G401 (cell line): ENCODE results near the gene ADSS2. TPM values are rescaled to one million over a fixed set of nuclear protein-coding genes. Genes with fewer than 3 reads are reported as not detected.
"Not testable (repeated sequence)": the region's sequence is repeated elsewhere in the genome, so short reads cannot be mapped to it uniquely, and the experiment has no call there.

Experiments
- DNase-seq: peaks from one replicate; pipeline ENCODE4 v3.0.0-alpha.2; 2015; ENCODE audit warnings: low spot score
- in situ Hi-C: cut with HindIII; loops from 2 replicates; pipeline ENCODE4 v1.10.0; 2016; ENCODE audit warnings: low sequenced_read_pairs, mixed read lengths
- total RNA-seq: library from RNA; depleted of rRNA; stranded (reverse); fragments of >200 nt; shearing (Covaris generic); gene quantifications from 2 replicates; pipeline ENCODE4 v1.2.3, GENCODE V29; 2014

ADSS2 gene
- total RNA-seq, 1 experiment from 2014 or later, result 52.0 TPM

DNA sequence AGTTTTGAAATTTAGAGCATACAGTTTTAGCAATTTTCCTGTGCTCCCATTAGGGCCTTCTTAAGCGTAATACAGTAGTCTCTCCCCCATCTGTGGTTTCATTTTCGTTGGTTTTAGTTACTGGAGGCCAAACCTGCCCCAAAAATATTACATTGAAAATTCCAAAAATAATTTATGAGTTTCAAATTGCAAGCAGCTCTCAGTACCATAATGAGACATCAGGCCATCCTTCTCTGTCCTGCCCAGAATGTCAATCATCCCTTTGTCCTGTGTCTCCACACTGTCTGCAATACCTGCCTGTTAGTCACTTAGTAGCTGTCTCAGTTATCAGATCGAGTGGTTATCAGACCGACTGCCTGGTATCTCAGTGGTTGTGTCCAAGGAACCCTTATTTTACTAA lies 45.4 kb downstream of the ADSS2 start:
- in situ Hi-C loops, result no loop called here
- DNase-seq, result no peak

DNA sequence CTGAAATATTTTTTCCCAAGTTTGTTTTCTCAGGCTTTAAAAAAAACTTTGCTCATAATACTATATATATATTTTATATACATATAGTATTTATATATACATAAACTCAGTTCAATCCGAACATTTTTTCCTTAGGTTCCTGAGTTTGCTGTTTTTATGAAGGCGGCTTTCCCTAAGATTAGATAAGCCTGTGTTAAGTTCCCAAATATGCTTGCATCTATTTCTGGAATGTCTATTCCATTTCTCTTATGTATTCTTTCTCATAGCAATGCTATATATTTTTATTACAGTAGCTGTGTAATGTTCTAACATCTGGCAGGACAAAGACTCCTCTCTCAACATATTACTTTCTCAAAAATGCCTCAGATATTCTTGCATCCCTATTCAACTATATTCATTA lies 45.9 kb downstream of the ADSS2 start:
- in situ Hi-C loops, result no loop called here
- DNase-seq, result no peak

DNA sequence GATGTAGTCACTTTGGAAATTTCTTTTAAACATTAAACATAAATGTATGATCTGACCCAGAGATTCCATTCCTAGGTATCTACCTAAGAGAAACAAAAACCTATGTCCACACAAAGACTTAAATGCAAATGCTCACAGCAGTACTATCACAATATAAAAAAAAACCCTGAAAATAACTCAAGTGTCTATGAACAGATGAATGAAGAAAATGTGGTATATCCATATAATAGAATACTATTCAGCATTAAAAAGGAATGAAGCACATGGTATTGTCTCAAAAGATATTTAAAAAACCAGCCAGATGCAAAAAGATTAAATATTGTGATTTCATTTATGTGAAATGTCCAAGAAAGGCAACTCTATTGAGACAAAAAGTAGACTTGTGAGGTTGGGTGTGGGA lies 48.3 kb downstream of the ADSS2 start:
- in situ Hi-C loops, result no loop called here
- DNase-seq, result no peak

DNA sequence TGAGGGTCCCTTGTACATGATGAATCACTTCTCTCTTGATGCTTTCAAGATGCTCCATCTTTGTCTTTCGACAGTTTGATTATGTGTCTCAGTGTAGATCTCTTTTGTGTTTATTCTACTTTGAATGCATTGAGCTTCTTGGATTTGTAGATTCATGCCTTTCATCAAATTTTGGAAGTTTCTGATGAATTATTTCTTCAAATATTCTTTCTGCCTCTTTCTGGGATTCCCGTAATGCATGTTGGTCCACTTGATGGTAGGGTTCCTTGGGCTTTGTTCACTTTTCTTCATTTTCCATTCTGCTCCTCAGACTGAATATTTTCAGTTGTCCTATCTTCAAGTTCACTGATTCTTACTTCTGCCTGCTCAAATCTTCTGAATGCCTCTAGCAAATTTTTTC lies 50.7 kb downstream of the ADSS2 start:
- DNase-seq, result no peak
- in situ Hi-C loops, result no loop called here

DNA sequence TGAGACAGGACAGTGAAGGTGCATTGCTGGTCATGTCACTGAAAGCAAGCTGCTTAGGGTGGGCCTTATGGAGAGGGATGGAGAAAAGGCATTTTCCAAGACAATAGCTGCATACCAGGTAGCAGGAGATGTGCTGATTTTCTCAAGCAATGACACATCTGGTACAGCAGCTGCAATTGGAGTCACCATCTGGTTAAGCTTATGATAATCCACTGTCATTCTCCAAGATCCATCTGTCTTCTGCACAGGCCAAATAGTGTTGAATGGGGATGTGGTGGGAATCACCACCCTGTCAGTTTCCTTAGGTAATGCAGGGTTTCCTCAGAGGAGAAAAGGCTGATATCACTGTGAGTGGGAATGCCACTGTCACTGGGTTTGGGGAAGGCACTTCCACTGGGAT lies 54.6 kb downstream of the ADSS2 start:
- DNase-seq, result no peak
- in situ Hi-C loops, result no loop called here

DNA sequence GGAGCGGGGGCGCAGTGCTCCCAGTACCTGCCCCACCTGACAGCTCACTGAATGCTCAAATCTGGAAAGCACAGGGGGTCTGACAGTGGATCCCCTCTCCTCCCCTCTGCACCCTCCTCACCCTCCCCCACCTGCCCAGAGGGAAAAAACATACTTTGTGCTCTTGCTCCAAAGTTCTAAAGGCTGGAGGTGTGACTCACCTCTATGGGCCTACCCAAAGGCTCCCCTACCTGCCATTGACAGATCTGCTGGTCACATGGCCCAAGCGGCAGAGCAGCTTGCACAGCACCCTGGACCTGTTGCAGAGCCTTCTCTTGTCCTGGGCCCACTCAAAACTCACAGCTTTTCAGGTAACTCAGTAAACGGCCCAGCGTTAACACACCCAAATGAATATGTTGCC lies 55.7 kb downstream of the ADSS2 start:
- no peak for DNase-seq
- in situ Hi-C loops, result no loop called here

DNA sequence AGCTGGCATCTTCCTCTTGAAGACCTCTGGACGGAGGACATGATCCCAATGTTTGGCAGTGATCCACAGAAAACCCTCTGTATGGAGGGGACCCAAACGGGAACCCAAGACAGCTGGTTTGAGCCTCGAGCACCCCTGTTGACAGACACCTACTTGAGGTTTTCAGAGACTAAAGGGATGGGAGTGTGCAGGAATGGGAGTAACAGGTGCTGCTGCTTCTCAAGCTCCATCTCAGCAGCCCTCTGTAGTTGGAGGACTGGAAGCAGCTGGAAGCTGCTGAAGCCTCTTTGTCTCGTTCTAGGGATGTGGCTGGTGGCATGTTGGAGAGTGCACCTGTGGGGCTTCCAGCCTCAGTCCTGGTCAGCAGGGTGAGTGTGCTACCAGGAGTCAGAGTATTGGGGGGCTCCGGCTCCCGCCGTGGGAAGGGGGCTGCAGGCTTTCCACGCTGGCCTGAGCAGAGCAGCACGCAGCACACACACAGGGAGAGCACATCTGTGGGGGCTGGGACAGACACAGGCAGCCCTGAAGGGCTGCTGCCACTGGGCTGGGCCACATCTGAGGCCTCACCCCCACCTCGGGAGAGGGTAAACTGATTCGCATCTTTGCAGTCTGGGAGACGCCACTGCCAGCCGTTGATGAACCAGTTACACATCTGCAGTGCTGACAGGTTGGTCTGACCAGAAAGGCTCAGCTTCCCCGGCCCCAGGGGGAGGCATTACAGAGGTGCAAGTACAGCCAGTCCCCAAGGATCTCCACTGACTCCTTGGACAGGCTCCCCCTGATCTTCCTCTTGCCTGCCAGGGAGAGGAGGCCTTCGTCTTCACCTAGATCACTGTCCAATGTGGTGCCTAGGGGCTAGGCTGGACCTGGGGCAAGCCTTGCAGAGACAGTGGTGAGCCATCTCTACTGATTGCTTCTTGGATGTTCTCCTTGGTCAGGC lies 56.6 kb downstream of the ADSS2 start:
- in situ Hi-C loops, result no loop called here
- no peak for DNase-seq

DNA sequence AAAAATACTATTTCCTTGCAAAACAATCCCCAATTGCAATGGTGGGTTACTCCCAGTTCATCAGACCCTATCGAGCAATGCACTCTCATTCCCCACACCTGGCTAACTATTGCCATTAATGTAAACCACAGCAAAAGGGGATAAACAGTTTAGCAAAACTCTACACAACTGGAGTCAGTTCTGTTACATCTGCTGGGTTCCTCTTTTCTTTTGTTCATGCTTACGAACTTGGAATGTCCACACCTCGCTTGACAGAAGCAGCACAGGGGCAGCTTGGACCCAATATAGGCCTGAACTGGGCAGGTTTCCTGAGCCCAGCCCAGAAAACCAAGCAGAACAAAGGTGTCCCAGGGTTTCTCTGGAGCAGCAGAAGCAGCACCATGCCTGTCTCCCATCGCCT lies 57.4 kb downstream of the ADSS2 start:
- DNase-seq, result no peak
- in situ Hi-C loops, result no loop called here

DNA sequence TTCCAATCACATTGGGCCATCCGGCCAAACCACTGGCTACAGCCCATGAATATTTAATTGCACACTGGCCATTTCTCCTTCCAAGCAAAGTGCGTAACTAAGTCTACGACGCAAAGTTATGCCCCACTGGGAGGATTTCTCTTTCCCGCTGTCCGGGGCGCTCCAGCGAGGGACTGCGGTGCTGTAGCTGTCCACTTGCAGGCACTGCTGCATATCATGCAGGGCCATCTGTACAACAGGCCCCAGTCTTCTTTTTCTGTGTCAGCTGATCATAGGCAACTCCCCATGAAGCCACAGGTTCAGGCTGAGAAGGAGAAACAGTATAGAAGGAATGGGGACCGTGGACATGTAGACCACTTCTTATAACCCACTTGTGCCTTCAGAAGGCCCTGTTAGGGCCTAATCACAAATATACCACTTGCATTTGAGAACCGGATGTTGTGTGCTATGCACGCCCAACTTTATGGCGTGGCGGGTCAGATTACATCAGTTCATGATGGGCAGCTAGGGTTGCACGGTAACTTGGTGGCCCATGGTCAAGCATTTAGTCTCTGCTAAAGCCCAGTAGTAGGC lies 58.0 kb downstream of the ADSS2 start:
- no peak for DNase-seq
- in situ Hi-C loops, result no loop called here

DNA sequence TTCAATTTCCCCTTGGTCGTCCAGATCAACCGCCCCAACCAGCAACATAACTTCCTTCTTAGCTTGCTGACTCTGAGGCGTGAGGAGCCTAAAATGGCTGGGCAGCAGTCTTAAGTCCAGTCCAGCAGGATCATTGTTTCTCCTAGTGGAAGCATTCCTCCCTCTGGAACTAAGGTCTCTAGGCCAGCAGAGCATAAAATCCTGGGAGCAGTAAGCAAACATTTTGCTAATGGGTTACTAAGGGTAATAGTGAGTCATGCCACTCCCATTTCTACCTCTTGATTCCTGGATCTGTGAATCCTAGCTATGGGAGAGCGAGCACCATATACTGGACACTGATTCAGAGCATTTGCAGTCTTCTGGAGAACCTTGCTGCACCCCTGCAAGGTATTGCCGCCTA lies 59.9 kb downstream of the ADSS2 start:
- DNase-seq, result no peak
- in situ Hi-C loops, result no loop called here

DNA sequence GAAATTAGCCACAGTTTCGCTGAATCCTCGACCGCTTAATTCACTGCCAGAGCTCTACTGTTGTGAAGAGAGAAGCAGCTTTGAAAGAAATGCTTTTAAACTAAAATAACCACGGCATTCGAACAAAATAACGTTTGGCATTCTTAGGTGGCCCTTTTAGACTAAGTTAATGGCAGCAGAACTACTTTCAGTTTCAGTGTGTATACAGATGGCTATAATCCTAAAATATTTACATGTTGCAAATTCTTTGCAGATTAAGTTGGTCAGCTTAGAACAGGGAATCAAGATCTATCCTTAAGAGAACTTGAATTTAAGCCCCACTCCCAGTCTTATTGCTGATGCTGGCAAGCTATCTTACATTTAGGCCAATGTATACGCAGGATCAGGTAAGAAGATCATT lies 62.7 kb downstream of the ADSS2 start:
- no peak for DNase-seq
- in situ Hi-C loops, result no loop called here

DNA sequence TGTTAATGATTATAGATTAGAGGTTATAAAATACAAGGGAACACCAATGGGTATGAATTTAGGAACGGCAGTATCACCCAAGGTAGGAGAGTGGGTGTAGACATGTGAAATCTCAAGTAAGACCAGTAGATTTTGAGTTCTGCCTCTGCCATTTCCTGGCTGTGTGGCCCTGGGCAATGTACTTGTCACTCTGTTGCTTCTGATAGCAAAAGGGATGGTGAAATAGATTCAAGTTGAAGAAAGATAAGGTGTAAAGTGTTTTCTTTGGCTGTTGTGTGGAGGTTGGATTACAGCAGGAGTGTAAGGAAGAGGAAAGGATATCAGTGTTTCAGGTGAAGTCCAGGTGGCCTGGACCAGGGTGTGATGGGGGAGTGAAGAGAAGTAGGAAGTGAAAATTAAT lies 64.3 kb downstream of the ADSS2 start:
- no peak for DNase-seq
- in situ Hi-C loops, result no loop called here

DNA sequence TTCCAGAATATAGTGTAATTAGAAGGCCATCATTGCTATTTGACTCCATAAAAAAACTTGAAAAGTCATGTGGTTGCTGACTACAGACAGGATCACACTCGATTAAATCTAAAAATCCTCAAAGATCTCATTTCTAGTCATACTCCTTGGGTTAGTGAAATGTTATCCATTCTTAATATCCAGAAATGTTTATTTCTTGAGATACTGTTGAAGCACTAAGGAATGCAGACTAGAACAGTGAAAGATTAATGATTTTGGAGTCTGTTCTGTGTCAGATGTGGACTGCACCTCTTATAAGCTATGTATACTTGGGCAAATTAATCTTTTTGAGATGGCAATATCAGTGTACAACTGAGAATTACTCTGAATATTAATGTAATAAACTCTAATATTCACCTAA lies 65.1 kb downstream of the ADSS2 start:
- in situ Hi-C loops, result no loop called here

DNA sequence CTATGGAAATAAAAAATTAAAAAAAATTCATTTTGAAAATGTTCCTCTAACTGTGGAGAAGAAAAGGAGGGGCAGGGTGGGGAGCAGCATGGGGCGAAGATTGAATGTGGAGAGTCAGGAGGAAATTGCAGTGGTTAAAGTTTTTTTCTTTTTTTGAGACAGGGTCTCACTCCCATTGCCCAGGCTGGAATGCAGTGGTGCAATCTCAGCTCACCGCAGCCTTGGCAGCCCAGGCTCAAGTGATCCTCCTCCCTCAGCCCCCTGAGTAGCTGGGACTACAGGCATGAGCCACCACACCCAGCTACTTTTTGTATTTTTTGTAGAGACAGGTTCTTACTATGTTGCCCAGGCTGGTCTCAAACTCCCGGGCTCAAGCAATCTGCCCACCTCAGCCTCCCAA lies 67.6 kb downstream of the ADSS2 start:
- no peak for DNase-seq

More for the DNA sequence above, 65.1 kb downstream of the ADSS2 start:
- no peak for DNase-seq

DNA sequence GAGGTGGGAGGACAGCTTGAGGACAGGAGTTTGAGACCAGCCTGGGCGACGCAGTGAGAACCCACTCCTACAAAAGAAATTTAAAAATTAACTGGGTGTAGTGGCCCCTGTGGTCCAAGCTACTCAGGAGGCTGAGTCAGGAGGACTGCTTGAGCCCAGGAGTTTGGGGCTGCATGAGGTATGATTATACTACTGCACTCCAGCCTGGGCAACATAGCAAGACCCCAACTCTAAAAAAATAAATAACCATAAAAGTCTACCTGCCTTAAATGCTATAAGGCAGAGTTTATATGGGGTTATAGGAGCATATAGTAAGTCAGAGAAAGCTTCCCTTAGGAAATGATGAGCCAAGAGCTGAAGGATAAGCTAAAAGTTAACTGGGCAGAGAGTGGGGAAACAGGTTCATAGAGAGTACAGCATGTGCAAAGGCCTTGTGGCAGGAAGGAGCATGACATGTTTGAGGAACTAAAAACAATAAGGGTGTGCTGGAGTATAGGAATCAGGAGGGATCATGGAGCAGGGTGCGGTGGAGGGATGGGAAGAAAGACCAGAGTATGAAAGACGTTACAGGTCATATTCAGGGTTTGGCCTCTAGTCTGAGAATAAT lies 68.3 kb downstream of the ADSS2 start:
- in situ Hi-C loops, result no loop called here
- DNase-seq, result no peak

More for the DNA sequence above, 67.6 kb downstream of the ADSS2 start:
- in situ Hi-C loops, result no loop called here

DNA sequence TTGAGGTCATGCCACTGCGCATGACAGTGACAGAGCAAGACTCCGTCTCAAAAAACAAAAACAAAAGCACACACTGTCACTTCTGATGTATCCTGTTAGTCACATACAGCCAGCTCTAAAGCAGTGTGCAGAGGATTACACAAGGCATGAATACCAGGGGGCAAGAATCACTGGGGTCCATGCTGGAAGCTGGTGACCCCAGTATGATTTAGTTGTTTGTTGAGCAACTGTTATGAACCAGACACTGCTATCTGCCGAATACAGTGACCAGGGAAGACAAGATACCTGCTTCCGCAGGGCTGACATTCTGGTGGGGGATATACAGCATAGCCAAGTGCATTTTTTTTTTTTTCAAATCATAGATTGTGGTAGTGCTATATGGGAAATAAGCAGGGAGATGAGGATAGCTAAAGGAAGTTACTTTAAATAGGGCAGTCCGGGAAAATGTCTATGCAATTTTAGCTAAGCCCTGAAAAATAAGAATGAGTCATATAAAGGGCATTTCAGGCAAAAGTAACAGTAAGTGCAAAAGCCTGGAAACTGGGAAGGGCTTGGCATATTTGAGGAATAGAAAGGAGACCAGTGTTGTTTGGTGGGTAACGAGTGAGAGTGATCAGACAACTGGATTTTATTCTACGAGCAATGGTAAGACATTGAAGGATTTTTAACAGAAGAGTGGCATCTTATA lies 69.7 kb downstream of the ADSS2 start:
- no peak for DNase-seq
- in situ Hi-C loops, result no loop called here

DNA sequence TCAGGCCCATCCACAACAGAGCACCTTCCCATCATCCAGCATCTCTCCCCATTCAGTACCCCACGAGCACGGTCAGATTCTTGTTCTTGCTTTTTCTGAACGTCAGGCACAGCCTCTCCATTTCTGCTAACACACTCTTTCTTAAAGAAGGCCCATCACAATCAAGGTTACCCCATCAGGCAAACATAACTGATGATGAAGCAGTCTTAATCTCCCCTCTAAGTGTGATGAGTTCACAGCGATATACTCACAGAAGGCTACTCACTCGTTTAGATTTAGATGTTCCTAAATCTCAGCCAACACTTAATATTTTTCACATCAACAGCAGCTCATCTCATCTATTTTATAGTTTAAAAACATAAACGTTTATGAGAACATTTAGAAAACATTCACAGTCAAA lies 75.6 kb downstream of the ADSS2 start:
- in situ Hi-C loops, result no loop called here
- DNase-seq, result no peak

DNA sequence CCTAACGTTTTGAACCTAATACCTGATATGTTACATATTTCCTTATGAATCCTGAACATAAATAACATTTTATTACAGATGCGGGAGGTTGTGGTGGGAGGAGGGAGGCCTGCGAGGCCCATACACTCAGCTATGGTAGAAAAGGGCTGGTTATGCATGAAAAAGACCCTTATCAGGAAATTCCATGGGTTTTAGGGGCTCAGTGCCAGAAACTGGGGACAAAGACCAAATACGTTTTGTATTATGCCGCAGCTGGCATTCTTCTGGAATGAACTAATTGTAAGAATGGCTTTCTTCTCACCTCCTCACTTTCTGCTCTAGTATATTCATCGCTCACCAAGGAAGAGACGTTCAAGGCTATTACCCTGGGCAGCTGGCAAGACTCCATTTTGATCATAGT lies 76.7 kb downstream of the ADSS2 start:
- in situ Hi-C loops, result no loop called here
- no peak for DNase-seq

DNA sequence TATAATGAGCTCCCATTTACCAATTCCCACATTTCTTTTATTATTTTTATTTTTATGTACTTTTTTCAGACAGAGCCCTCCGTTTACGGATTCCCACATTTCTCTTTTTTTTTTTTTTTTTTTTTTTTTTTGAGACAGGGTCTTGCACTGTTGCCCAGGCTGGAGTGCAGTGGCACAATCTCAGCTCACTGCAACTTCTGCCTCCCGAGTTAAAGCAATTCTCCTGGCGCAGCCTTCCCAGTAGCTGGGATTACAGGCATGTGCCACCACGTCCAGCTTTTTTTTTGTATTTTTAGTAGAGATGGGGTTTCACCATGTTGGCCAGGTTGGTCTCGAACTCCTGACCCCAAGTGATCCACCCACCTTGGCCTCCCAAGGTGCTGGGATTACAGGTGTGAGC lies 77.2 kb downstream of the ADSS2 start:
- DNase-seq, in situ Hi-C loops: not testable (repeated sequence)
